ENCODE results near the gene JAG2.

Gene JAG2

DNA sequence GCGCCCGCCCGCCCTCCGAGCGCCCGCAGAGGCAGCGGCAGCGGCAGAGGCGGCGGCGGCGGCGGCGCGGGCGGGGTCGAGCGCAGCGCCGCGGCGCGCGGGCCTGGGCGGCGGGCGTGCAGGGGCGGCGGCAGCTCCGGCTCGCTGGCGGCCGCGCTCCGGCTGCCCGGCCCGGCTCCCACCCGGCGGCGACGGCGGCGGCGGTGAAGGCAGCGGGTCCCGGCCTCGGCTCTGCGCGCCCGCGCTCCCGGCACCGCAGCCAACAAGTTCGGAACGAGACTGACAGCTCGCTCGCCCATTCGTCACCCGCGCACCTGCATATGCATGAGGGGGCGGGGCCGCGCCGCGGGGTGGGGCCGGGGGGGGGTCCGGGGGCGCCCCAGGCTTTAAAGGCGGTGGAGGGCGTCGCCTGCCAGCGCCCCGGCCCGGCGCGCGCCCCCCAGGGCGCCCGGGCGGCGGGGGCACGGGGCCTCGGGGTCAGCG, at the start of gene JAG2:
Gene JAG2, minus strand, starts transcription at position 281 of the 483 bp plus-strand sequence. CDS start 356 bp downstream, outside the sequence.
- no peak for DNase-seq (ENCODE audit: low read depth)
- TF ChIP-seq, protein P1, sequence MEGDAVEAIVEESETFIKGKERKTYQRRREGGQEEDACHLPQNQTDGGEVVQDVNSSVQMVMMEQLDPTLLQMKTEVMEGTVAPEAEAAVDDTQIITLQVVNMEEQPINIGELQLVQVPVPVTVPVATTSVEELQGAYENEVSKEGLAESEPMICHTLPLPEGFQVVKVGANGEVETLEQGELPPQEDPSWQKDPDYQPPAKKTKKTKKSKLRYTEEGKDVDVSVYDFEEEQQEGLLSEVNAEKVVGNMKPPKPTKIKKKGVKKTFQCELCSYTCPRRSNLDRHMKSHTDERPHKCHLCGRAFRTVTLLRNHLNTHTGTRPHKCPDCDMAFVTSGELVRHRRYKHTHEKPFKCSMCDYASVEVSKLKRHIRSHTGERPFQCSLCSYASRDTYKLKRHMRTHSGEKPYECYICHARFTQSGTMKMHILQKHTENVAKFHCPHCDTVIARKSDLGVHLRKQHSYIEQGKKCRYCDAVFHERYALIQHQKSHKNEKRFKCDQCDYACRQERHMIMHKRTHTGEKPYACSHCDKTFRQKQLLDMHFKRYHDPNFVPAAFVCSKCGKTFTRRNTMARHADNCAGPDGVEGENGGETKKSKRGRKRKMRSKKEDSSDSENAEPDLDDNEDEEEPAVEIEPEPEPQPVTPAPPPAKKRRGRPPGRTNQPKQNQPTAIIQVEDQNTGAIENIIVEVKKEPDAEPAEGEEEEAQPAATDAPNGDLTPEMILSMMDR (IDR thresholded peaks at IDR 0.05; ENCODE audit: control insufficient read depth, extremely low read depth, insufficient read depth): no peak
- H3K4me3 ChIP-seq (ENCODE audit: low read depth, low read length): peak within 1 kb of the TSS; percentile 60

DNA sequence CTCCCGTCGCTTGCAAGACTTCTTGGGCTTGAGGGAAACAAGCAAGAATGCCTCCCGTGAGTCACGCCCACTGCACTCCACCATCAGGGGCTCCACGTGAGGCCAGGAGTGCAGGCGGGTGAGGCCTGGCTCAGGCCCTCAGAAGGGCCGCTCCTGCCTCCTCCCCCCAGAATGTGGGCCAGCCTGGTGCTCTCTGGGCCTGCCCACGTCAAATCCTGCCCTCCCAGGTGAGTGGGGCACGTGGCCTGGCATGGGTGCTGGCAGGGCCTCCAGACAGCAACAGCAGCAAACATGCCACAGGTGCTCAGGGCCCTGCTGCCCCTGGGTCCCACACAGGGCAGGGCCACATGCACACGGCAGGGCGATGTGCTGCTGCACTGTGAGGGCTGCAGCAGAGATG, 49.2 kb upstream of the JAG2 start:
- DNase-seq (ENCODE audit: low read depth): no peak
- H3K4me3 ChIP-seq (ENCODE audit: low read depth, low read length): no peak overlapping the region
- TF ChIP-seq, protein P1 (IDR thresholded peaks at IDR 0.05; ENCODE audit: control insufficient read depth, extremely low read depth, insufficient read depth): no peak

DNA sequence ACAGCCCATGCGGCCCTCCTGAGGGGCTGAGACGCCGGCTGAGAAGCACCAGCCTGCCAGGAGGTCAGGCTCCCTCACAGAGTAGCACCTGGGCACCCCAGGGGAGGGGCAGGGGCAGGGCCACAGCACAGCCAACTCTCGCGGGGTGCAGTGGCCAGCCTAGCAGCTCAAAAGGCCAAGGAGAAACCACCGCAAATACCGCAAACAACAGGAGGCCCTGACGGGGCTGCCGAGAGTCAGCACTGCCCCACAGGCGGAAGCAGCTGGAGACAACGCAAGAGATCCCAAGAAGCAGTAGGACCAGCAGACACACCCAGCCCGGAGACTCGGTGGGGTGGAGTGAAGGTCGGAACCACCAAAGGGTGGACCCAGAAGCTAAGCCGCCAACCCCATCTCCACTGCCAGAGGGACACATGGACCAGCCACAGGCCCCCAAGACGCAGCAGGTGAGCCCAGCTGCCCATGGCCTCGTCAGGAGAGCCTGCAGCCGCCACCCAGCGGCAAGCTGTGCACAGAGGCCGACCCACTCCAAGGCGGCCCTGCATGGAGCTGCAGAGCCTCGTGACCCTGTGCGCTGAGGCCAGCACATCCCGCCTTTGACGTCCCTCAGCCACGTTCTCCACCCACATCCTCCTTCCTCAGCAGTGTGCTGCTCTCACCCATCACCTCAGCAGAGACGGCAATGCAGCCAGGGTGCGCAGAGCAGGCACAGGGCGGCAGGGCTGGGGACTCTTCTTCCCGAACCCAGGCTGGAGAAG, 48.1 kb upstream of the JAG2 start:
- no peak overlapping the region for H3K4me3 ChIP-seq (ENCODE audit: low read depth, low read length)
- TF ChIP-seq, protein P1 (IDR thresholded peaks at IDR 0.05; ENCODE audit: control insufficient read depth, extremely low read depth, insufficient read depth): no peak
- DNase-seq (ENCODE audit: low read depth): no peak

DNA sequence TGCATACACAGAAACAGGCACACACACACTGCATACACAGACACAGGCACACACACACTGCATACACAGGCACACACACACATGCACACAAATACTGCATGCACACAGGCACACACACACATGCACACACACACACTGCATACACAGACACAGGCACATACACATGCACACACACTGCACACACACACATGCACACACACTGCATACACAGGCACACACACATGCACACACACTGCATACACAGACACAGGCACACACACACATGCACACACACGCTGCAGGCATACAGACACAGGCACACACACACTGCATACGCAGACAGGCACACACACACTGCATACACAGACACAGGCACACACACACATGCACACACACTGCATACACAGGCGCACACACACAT, 47.0 kb upstream of the JAG2 start:
- no peak for DNase-seq (ENCODE audit: low read depth)
- no peak overlapping the region for H3K4me3 ChIP-seq (ENCODE audit: low read depth, low read length)
- TF ChIP-seq, protein P1 (IDR thresholded peaks at IDR 0.05; ENCODE audit: control insufficient read depth, extremely low read depth, insufficient read depth): no peak

DNA sequence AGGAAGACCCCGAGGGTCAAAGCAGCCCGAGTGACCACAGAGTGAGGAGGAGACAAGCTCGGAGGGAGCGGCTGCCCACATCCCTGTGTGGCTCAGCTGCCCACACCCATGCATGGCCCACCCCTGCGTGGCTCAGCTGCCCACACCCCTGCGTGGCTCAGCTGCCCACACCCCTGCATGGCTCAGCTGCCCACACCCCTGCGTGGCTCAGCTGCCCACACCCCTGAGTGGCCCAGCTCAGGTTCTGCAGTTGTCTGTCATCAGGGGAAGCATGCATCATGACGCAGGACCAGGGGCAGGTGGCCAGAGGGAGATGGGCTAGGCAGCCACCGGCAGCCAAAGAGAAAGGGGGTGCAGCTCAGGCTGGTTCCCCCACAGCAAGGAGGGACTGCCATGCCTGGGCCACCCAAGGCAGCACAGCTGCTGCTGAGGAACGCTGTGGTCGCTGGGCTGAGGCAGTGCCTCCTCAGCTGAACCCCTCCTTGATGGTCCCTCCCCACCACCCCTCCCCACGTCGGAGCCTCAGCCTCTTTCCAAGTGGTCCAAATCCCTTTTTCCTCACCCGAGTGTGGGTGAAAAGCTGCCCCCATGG, 45.8 kb upstream of the JAG2 start:
- DNase-seq (ENCODE audit: low read depth): no peak
- TF ChIP-seq, protein P1 (IDR thresholded peaks at IDR 0.05; ENCODE audit: control insufficient read depth, extremely low read depth, insufficient read depth): no peak
- H3K4me3 ChIP-seq (ENCODE audit: low read depth, low read length): no peak overlapping the region

DNA sequence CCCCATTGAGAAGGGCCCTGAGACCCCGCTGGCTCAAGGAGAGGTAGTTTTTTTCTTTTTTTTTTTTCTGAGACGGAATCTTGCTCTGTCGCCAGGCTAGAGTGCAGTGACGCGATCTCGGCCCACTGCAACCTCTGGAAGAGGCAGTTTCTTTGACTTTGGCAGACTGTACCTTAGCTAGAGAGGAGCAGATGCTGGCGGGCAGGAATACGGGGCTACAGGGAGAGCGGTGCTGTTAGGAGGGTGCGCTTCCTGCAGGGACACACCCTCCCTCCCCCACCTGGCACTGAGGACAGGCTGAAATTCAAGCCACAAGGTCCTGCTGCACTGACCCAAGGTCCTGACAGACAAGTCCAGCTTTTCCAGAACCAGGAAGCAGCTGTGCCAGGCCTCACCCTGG, 44.8 kb upstream of the JAG2 start:
- H3K4me3 ChIP-seq (ENCODE audit: low read depth, low read length): no peak overlapping the region
- TF ChIP-seq, protein P1 (IDR thresholded peaks at IDR 0.05; ENCODE audit: control insufficient read depth, extremely low read depth, insufficient read depth): no peak
- no peak for DNase-seq (ENCODE audit: low read depth)

Measured in LNCaP clone FGC (cell line).